Prostate gland (tissue), 2 donors: ENCODE measurements around the gene RCAN3.

Source experiments
- POLR2A ChIP-seq: fragments of 450-650 bp; IDR thresholded peaks from one replicate; pipeline ENCODE4 v1.6.1; 2016; ENCODE audit warnings: antibody characterized with exemption, mild to moderate bottlenecking
- POLR2AphosphoS5 ChIP-seq: sonication (generic); formaldehyde crosslinking; IDR thresholded peaks from one replicate; pipeline ENCODE4 v1.6.1; 2017; ENCODE audit warnings: antibody characterized with exemption
- TF ChIP-seq, protein P1 (sequence below), 4 experiments: fragments of 200-600 bp in 2 of 4; fragments of 450-650 bp in 2 of 4; sonication (generic) in 2 of 4; IDR thresholded peaks; 1 replicate in 3 of 4; 2 replicates in 1 of 4; pipeline ENCODE4 v1.5.1; 2016 to 2019; ENCODE audit warnings: antibody characterized with exemption in 4 of 4, mild to moderate bottlenecking in 2 of 4, moderate library complexity in 2 of 4

DNA sequence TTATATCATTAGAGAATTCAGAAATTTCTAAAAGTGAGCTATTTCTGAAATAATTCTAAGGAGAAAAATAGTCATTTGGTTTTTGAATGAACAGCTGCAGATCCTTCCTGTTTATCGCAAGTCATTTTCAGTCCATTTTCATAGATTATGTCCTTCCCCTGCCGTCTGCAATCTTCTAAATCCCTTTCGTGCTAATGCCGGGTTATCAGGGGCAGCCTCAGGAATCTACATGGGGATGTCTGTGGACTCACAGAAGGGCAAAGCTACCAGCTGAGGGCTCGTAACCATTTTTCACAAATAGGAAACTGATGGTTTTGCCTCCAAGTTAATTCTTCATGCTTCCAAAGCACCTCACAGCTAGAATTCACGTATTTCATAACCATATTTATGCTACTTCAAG, 23.0 kb downstream of the RCAN3 start:
- TF ChIP-seq, protein P1, sequence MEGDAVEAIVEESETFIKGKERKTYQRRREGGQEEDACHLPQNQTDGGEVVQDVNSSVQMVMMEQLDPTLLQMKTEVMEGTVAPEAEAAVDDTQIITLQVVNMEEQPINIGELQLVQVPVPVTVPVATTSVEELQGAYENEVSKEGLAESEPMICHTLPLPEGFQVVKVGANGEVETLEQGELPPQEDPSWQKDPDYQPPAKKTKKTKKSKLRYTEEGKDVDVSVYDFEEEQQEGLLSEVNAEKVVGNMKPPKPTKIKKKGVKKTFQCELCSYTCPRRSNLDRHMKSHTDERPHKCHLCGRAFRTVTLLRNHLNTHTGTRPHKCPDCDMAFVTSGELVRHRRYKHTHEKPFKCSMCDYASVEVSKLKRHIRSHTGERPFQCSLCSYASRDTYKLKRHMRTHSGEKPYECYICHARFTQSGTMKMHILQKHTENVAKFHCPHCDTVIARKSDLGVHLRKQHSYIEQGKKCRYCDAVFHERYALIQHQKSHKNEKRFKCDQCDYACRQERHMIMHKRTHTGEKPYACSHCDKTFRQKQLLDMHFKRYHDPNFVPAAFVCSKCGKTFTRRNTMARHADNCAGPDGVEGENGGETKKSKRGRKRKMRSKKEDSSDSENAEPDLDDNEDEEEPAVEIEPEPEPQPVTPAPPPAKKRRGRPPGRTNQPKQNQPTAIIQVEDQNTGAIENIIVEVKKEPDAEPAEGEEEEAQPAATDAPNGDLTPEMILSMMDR (IDR thresholded peaks at IDR 0.05) = no peak
- TF ChIP-seq POLR2AphosphoS5 = no peak
- no peak for TF ChIP-seq POLR2A
